ENCODE results near the gene CHST9.

DNA sequence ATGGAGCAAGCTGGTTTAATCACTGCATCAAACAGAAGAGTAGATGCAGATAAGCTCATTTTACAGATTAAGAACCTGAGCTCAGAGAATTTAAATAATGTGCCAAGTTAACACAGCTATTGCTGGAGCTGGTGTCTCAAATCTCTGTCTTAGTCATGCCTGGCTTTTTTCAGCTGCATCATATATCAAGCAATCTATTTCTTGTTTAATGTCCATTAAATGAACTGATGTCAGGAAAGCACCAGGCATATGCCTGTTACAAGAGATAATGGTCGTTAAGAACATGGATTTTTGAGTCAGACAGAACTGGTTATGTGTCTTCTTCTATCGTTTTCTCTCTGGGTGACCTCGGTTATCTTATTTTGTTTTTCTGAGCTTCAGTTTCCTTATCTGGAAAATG lies 259.8 kb downstream of the CHST9 start:
- TF ChIP-seq, protein P1, sequence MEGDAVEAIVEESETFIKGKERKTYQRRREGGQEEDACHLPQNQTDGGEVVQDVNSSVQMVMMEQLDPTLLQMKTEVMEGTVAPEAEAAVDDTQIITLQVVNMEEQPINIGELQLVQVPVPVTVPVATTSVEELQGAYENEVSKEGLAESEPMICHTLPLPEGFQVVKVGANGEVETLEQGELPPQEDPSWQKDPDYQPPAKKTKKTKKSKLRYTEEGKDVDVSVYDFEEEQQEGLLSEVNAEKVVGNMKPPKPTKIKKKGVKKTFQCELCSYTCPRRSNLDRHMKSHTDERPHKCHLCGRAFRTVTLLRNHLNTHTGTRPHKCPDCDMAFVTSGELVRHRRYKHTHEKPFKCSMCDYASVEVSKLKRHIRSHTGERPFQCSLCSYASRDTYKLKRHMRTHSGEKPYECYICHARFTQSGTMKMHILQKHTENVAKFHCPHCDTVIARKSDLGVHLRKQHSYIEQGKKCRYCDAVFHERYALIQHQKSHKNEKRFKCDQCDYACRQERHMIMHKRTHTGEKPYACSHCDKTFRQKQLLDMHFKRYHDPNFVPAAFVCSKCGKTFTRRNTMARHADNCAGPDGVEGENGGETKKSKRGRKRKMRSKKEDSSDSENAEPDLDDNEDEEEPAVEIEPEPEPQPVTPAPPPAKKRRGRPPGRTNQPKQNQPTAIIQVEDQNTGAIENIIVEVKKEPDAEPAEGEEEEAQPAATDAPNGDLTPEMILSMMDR (IDR thresholded peaks at IDR 0.05; ENCODE audit: low read depth, low read length, poor library complexity, severe bottlenecking) = no peak
- TF ChIP-seq EZH2phosphoT487 (IDR thresholded peaks at IDR 0.05; ENCODE audit: borderline replicate concordance, low read length) = no peak

All from DOHH2 (cell line).